ENCODE measurements around the gene IL4I1.
A peak's percentile ranks its signal among the peaks of the same experiment; 100 is the strongest.

Gene IL4I1

GRCh38 chr19:49924004-49924880 is 27.6 kb upstream of the IL4I1 start:
- no peak for DNase-seq (ENCODE audit: low read depth)

- DNase-seq (ENCODE audit: low read depth), result no peak
Measured at GRCh38 chr19:49923055-49924003, 26.6 kb upstream of the IL4I1 start.

DNA sequence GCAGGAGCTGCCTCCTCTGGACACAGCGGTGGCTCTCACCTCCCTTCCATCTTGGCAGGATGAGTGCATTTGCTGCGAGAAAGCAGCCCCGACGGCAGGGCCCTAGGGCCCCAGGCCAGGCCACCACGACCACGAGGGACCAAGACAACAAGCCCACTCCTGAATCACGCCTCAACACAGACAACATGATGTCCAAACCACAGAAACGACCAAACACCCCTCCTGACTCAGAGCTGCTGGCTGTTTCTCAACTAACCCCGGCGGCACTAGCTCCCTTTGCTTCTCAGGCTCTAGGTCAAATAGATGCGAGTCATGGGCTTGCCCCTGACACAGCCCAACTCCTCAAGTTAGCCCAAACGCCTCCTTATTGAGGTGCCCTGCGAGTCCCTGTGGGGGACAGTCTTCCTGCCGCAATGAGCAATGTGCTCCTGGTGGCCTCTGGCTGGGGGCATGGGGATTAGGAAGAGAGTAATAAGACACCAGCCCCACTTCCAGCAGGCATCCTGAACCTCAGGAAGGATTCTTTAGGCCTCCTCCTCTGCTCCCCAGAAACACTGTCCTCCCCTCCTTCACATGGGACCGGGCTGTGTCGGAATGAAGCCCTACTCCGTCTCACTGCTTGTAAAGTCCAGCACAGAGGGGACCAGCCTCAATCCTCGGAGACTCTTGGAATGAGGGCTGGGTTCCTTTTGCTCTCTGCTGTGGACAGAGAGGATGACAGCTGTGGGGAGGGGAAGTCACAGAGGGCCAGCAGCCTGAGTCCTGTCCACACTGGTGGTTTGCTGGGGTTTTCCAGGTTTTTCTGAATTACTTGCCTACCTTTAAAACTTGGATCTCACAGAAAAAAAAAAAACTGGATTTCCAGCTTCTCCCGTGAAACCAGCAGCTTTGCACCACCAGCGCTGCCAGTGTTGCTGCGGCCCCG is 25.4 kb upstream of the IL4I1 start:
- DNase-seq (ENCODE audit: low read depth), result peak; percentile 31

- no peak for DNase-seq (ENCODE audit: low read depth)
Measured at GRCh38 chr19:49920624-49921363, 24.1 kb upstream of the IL4I1 start.

GRCh38 chr19:49918089-49918488 is 21.4 kb upstream of the IL4I1 start:
- no peak for DNase-seq (ENCODE audit: low read depth)

GRCh38 chr19:49916839-49917733 is 20.4 kb upstream of the IL4I1 start:
- DNase-seq (ENCODE audit: low read depth), result no peak

DNA sequence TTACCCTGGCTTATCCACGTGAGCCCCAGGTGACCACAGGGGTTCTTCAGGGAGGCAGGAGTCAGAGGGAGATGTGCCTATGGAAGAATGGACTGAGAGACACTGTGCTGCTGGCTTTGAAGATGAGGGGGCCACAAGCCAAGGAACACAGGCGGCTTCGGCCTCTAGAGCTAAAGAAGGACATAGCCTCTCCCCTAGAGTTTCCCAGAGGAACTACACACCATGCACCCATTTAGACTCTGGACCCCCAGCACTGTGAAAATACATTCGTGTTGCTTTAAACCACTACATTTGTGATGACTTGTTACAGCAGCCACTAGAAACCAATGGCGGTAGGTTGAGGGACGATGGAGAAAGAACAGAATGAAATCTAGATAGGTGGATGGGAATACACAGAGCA is 18.6 kb upstream of the IL4I1 start:
- no peak for DNase-seq (ENCODE audit: low read depth)

DNA sequence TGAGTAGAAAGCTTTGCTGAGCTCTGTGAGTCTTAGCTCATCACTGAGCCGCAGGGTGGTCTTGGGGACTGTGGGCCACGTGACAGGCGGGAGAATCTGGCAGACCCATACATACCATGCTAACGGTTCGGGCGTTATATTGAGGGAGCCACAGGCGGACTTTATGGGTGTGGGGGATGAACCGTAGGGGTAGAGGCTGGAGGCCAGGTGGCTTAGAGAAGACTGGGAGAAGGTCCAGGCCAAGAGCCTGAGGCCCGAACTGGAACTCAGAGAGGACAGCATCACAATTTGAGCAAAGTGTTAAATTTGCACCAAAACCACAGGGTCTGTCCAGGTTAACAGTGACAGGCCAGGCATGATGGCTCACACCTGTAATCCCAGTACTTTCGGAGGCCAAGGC is 17.0 kb upstream of the IL4I1 start:
- no peak for DNase-seq (ENCODE audit: low read depth)

DNA sequence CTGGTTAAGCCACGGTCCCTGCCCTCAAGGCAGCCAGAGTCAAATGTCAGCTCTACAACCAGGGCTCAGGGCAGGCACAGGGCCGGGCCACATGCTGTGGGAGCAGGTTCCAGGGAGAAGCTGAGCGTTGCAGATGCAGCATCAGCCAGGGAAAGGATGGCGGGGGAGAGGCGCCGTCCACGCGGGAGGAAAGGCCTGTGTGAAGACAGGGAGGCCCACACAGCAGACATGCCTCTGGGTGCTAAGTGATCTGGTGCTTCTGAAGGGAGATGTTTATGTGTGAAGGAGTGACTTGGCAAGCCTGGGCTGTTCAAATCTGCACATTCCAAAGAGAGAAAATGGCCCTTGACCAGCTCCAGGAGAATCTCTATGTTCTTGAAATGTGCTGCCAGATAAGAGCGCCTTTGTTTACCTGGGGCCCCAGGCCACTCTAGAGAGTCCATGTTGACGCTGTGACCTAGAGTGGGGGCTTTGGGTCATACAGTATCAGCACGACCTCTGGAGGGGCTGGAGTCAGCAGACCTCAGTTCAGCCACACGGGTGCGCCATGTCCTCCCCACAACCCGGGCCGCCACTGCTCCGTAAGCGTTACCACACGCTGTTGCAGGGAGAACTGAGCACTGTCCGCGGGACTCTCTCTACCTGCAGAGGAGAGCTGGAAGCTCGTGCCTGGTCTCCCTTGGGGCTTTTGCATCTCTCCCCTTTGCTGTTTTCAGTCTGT is 16.4 kb upstream of the IL4I1 start:
- no peak for DNase-seq (ENCODE audit: low read depth)

GRCh38 chr19:49911381-49912145 is 14.9 kb upstream of the IL4I1 start:
- no peak for DNase-seq (ENCODE audit: low read depth)

DNA sequence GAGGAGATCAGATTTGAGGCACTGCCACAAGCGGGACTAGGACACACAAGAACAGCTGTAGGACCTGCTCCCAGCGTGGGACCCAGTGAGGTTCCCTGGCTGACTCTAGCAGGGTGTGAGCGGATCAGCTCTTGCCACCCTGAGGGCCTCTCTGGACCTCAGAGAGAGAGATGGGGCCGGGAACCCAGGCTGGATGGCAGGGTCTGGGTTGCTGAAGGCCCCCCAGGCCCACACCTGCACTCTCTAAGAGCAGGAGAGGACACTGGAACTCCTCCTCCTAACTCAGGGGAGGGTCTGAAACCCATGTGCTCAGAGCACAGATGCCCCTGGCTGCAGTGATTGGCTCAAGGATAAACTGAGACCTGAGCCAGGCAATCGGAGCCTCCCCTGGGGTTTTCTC is 13.5 kb upstream of the IL4I1 start:
- DNase-seq (ENCODE audit: low read depth), result no peak

DNA sequence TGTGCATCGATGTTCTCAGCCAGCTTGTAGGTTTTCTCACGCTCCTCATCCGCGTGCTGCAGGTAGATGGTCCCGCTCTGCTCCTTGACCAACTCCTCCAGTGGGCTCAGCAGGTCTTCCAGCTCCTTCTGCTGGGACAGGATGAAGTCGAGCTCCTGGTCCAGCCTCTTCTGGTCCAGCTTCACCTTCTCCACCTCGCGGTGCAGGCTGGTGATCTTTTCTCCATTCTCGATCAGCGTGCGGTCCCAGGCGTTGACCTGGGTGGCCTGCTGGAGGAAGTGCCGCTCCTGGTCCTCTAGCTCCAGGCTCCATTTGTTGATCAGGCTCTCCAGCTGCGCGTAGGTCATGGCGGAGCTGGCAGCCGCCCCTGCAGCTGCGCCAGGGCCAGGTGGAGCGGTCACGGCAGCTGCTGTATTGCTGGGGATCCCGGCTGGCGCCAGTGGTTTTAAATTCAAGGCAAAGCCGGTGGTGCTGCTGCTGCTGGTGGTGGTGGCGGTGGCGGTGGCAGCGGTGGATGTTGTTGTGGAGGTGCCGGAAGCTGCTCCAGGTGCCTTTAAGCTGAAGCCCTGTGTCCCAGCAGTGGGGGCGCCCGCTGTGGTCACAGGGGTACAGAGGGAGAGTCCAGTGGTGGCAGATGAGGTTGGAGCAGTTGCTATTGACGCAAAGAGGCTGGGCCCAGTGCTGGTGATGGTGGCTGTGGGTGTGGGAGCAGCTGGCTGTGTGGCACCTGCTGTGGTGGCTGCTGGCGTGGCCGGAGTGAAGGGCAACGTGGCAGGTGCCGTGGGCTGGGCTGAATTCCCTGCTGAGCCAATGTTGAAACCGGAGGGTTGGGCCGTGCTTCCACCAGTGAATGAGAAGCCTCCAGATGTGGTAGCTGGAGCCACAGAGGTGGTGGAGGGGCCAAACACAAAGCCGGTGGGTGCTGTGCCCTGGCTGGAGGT is 12.1 kb upstream of the IL4I1 start:
- DNase-seq (ENCODE audit: low read depth), result no peak

- DNase-seq (ENCODE audit: low read depth), result no peak
Measured at GRCh38 chr19:49907745-49908446, 11.2 kb upstream of the IL4I1 start.

DNA sequence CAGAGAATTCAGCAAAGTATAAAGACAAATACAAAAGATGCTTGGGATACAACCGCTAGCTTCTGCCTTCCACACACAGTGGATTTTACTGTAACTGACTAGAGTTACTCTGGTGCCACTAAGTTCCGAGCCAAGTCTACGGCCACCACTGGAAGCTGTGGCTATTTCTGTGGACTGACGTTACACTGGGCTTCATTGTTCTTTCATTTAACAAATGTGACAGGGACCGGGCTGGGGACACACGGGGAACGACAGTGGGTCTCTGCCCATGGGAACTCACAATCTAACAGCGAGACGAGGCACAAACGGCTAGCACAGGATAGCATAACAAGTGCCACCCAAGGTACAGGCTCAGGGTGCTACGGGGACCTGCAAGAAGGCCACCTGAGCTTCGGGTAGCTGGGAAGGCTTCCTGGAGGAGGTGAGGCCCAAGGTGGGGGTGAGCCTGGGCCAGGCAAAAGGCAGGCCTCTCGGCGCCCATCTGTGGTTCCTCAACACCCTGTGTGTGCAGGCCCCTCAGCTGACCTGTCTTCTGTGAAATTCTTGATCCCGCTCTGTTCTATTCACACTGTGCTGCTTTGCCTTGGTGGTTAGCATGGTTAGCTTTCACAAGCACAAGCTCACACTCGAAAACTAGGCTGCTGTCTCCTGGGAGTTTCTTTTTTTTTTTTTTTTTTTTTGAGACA is 10.3 kb upstream of the IL4I1 start:
- no peak for DNase-seq (ENCODE audit: low read depth)

- DNase-seq (ENCODE audit: low read depth), result no peak
Measured at GRCh38 chr19:49904136-49904535, 7.4 kb upstream of the IL4I1 start.

DNA sequence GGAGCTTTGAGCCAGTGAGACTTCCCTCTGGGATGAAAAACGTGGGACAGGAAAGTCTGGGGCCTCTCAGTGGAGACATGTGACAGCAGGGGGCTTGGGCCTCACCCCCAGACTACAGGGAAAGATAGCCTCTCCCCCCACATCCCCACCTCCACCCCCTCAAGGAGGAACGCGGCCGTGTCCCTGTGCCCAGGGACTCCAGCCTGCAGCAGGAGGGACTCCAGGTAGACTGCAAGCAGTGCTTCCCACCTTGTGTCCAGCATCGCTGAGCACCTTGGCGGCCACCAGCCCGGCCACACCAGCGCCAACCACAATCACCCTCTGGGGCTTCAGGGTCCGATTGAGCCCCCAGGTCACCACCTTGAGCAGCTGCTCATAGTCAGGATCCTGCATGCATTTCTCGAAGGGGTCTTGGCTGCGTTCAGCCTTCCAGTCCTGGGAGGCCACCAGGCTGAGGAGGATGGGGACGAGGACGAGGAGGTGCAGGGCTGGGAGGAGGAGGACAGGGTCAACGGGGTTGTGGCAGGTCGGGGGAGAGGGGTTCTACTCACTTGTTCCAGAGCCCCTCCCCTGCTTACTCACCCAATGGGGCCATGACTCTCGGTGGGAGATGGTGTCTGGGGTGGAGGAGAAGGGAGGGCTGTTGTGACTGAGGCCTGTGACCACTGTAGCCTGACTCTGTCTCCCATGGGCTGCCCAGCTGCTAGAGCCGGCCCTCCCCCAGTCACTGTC is 955 bp downstream of the IL4I1 start:
- no peak for DNase-seq (ENCODE audit: low read depth)

Measured in non-pigmented ciliary epithelial cell (primary cell).